GM20431 (cell line): ENCODE results near the gene PTPRD.
"Not testable (repeated sequence)": the region's sequence is repeated elsewhere in the genome, so short reads cannot be mapped to it uniquely, and the experiment has no call there.

Experiments
- in situ Hi-C: fragments of 300-500 bp; cut with MseI, MboI; formaldehyde crosslinking; loops from one replicate; pipeline ENCODE4 v1.15.0; 2020; ENCODE audit warnings: low sequenced_read_pairs; ENCODE audit not compliant: unreplicated experiment

Gene PTPRD

GRCh38 chr9:9489183-9489582, 1123.6 kb downstream of the PTPRD start:
- in situ Hi-C loops, result no loop called here

DNA sequence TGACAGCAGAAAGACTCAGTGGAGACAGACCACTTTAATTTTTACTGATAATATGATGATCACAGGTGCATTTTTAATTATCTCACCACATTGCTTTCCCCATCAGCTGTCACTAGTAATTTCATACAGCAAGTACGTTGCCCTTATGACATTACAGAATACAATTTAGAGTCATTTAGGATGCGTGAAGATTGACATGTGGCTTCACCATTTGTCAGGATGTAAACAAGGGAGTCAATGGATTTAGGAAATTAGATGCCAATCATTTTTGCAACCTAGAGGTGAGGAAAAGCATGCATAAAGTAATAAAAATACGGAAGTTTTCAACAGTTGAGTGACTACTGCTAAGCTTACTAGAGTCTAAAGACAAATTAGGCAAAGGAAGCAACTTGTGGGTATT, 1129.6 kb downstream of the PTPRD start:
- in situ Hi-C loops, result no loop called here

GRCh38 chr9:9478741-9479140, 1134.1 kb downstream of the PTPRD start:
- in situ Hi-C loops, result no loop called here

DNA sequence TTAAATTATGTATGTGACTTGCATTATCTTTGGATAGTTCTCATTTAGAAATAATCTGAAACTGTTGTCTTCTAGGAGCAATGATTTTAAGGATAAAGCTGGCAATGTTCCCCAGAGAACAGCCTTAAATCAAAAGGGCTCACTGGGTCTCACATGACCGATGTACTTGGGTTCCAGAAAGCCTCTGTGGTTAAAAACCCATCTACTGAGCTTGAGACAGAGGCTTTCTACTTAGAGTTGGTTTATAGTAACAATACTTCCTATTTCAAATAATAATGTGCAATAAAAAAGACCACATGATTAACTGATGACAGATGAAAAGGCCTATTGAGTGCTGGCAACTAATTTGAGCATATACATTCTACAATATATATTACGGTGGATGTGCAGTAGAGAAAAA, 1143.5 kb downstream of the PTPRD start:
- in situ Hi-C loops, result no loop called here

DNA sequence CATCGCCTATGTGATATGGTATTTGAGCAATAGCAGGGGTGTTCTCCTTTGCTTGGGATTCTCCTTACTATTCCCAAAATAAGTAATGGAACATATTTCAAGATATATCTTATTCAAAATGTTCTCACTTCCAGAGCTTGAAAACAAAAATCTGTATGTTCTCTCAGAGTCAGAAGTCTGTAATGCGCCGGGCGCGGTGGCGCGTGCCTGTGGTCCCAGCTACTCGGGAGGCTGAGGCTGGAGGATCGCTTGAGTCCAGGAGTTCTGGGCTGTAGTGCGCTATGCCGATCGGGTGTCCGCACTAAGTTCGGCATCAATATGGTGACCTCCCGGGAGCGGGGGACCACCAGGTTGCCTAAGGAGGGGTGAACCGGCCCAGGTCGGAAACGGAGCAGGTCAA, 1170.9 kb downstream of the PTPRD start:
- in situ Hi-C loops, result not testable (repeated sequence)

DNA sequence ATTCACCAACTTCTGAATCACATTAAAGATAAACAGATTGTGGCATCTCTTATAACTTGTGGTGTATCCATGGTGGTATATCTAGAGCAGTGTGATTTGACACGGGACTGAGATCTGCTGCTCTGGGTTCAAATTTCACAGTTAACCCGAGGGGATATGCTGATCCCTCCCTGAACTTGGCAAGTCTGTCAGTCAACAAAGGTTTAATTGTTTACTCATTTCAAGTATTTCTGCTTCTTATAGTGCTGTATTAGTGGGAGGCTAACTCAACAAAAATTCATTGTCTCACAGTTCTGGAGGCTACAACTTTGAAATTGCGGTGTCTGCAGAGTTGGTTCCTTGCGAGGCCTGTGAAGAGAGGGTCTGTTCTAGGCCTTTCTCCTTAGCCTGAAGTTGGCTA, 1175.2 kb downstream of the PTPRD start:
- in situ Hi-C loops, result no loop called here

DNA sequence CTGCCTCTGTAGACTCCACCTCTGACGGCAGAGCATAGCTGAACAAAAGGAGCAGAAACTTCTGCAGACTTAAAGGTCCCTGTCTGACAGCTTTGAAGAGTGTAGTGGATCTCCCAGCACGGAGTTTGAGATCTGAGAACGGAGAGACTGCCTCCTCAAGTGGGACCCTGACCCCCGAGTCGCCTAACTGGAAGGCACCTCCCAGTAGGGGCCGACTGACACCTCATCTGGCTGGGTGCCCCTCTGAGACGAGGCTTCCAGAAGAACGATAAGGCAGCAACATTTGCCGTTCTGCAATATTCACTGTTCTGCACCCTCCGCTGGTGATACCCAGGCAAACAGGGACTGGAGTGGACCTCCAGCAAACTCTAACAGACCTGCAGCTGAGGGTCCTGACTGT, 1186.3 kb downstream of the PTPRD start:
- in situ Hi-C loops, result not testable (repeated sequence)

DNA sequence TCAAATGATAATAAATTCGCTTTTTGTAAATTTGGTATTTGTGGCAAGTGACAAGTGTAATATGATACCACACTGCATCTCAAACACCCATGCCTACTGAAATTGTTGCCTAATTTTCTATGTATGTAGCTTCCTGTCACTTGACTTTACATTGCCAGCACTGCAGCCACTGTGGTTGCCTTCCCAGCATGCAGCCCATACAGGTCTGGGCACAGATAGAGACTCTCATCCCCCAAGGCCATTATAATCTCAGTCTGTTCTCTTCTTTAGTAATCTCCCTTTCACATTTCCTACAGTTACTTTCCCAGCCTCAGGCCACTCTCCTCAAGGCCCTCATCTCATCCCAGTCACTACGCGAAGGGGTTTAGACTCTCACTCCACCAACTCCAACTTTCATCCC, 1200.6 kb downstream of the PTPRD start:
- in situ Hi-C loops, result no loop called here

DNA sequence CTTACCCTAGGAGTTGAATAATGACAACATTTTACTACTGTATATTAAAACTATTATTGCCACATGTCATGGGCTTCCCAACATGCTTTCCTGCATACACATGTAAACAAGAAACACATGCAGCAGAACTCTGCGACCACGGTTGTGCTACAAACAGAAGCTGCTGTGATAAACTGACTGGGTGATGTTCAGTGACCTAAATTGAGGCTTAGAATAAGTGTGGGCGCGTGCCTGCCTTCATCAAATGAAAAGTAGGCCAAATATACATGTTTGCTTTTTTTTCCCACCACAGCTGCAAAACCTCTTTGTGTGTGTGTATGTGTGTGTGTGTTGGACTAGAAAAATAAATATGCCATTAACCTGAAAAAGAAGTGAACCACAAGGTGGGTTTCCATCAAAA, 1202.1 kb downstream of the PTPRD start:
- in situ Hi-C loops, result no loop called here

DNA sequence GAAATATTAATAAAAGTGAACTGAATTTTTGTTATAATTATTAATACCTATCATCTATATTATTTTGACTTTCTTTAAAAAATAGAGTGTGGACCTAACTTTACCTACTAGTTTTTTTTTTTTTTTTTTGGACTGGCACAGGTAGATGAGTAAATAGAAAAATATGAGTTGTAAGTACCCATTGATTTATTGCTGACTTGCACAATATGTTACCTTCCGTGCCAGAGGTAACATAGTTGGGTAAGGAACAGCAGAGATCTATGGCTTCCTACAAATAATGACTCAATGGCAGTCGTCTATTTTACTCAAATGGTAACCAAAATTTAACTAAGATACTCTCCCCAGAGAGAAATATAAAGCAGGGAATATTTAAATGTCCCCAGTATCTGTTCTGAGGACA, 1212.8 kb downstream of the PTPRD start:
- in situ Hi-C loops, result no loop called here

DNA sequence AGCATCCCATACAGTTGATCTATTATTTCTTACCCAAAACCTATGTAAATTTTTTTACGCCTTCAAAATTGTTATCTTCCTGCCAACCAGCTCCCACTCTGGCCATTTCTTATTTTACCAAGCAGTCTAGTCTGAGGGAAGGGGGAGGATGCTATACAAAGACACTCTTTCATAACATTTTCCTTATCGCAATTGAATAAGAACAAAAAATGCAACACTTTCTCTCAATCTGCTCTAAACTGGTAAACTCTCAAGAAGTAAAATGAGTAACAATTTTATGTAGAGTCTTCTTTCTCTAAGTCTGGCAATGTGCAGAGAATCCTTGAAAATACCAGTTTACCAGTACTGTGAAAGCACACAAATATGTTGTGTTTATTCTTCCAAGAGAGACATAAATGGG, 1216.3 kb downstream of the PTPRD start:
- in situ Hi-C loops, result no loop called here

DNA sequence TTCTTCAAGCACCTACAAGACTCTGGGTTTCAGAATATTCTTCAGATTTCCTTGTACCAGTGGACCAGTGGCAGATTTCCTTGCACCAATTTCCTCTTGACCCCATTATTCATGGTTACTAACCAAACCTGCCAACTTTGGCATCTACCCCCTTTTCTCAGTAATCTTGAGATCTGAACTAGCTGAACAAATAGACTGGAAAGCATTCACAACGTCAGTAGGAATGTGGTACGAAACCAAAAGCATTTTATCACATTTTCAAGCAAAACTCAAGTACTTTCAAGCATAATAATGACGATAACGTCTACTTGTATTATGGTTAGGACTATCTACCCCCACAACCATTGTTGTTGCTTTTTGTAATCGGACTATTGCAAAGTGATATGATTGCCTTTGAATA, 1217.3 kb downstream of the PTPRD start:
- in situ Hi-C loops, result no loop called here

DNA sequence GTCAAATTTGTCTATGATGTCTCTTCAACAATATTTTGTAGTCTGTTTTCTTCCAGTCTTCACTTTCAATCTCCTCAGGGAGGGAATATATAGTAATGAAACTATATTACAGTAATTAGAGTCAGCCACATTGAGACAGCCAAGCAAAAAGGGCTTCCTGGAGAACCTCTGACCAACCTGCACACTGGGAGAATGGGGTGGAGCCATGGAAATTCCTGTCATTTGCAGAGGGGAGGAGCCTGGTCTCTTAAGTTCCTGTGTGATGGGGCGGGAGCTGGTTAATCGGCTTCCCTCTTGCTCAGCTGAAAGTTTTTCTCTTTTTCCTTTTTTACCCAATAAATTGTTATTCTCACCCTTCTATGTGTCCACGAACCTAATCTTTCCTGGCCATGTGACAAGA, 1220.0 kb downstream of the PTPRD start:
- in situ Hi-C loops, result no loop called here

- in situ Hi-C loops, result no loop called here
Measured at GRCh38 chr9:9389904-9390303, 1222.9 kb downstream of the PTPRD start.

- in situ Hi-C loops, result no loop called here
Measured at GRCh38 chr9:9387511-9388115, 1225.2 kb downstream of the PTPRD start.

- in situ Hi-C loops, result no loop called here
Measured at GRCh38 chr9:9362332-9362731, 1250.5 kb downstream of the PTPRD start.

GRCh38 chr9:9352877-9353481, 1259.8 kb downstream of the PTPRD start:
- in situ Hi-C loops, result no loop called here

GRCh38 chr9:9341203-9341602, 1271.6 kb downstream of the PTPRD start:
- in situ Hi-C loops, result no loop called here

- in situ Hi-C loops, result no loop called here
Measured at GRCh38 chr9:9337129-9337528, 1275.7 kb downstream of the PTPRD start.

DNA sequence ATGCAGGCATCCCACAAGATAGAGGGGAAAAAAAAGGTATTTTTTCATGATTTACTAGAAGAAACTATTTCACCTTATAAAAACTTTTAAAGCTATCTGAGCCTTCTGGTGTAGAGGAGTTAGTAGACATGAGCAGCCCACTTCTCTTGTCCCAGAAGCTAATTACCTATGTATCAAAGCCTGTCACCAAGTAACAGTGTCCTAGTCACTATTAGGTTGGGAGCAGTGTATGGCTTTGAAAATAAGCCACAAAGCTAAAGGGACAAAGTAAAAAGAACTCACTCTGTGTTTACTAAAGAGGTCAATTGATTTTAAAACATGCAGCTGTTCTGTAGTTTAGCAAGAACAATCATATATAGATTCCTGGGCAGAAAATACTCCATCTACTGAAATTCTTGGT, 1286.1 kb downstream of the PTPRD start:
- in situ Hi-C loops, result no loop called here

GRCh38 chr9:9319007-9319406, 1293.8 kb downstream of the PTPRD start:
- in situ Hi-C loops, result no loop called here

DNA sequence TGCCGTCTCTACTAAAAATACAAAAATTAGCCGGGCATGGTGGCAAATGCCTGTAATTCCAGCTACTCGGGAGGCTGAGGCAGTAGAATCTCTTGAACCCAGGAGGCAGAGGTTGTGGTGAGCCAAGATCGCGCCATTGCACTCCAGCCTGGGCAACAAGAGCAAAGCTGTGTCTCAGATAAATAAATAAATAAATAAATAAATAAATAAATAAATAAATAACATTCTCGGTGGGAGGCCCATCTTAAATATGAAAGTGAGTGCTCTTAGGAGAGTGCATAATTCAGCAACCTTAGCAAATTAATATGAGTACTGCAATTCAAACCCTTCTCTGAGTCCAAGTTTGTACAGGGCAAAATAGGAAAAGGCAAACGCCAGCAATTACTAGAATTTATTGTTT, 1302.1 kb downstream of the PTPRD start:
- in situ Hi-C loops, result not testable (repeated sequence)
